K562 (cell line): ENCODE results near the gene TMIGD3. TPM values are rescaled to one million over a fixed set of nuclear protein-coding genes. Genes with fewer than 3 reads are reported as not detected.
A peak's percentile ranks its signal among the peaks of the same experiment; 100 is the strongest.

Experiments used
- ATAC-seq: fragments of 200-7000 bp; cut with Tn5 transposase; 3 replicates; pipeline ENCODE4 v1.9.1; 2020; ENCODE audit warnings: moderate library complexity
- BruUV-seq: library from RNA; stranded (reverse); fragments of 400-500 nt; replicated peaks from 2 replicates; lab custom pipeline; 2021; lab: Mats Ljungman, UMichigan
- CTCF ChIA-PET: fragments of 300-600 bp; formaldehyde crosslinking; extraction: SDS; loops from one replicate; lab custom pipeline; 2021; ENCODE audit warnings: low intra/inter-chr PET ratio; lab: Yijun Ruan, JAX
- POLR2A ChIA-PET: fragments of 300-600, 350-650 bp; sonication (Branson Sonifier 250); formaldehyde crosslinking; extraction: SDS; loops from one replicate; lab custom pipeline; 2021; ENCODE audit warnings: antibody characterized with exemption, inconsistent platforms; lab: Yijun Ruan, JAX
- DNase-seq, 4 experiments: peaks; one replicate each; pipeline versions ENCODE4 v3.0.0 to v3.0.0-alpha.2; 2011 to 2018; ENCODE audit warnings: low spot score in 3 of 4, mixed read lengths in 3 of 4; ENCODE audit errors: extremely low read depth in 1 of 4
- FAIRE-seq: peaks from 2 replicates; lab custom pipeline; 2011; peaks lifted over from hg19 to GRCh38; lab: Jason Lieb, UNC
- H2AFZ ChIP-seq: 2 replicates; pipeline ENCODE4 v1.6.0; 2011; ENCODE audit warnings: low read depth, low read length, control low read depth, inconsistent platforms
- H3K27ac ChIP-seq: fragments of 200-600 bp; 3 replicates; pipeline ENCODE4 v1.8.0; 2011; ENCODE audit warnings: low read depth, mild to moderate bottlenecking, control low read depth, inconsistent platforms, low read length, moderate library complexity, mixed read lengths; ENCODE audit errors: extremely low read depth
- H3K27me3 ChIP-seq, 2 experiments: fragments of 300-600 bp in 1 of 2; 2 replicates in 1 of 2; 3 replicates in 1 of 2; pipeline versions ENCODE4 v1.6.0 to v1.8.0; 2011; ENCODE audit warnings: inconsistent platforms in 2 of 2, low read length in 2 of 2, mild to moderate bottlenecking in 1 of 2, mixed read lengths in 1 of 2, moderate library complexity in 1 of 2; ENCODE audit not compliant: control insufficient read depth in 2 of 2, insufficient read depth in 2 of 2
- H3K36me3 ChIP-seq: fragments of 300-600 bp; 3 replicates; pipeline ENCODE4 v1.8.0; 2011; ENCODE audit warnings: mild to moderate bottlenecking, low read length, inconsistent platforms; ENCODE audit not compliant: control insufficient read depth, insufficient read depth
- H3K4me1 ChIP-seq, 2 experiments: fragments of 200-600 bp in 1 of 2; replicated peaks in 1 of 2; 2 replicates in 1 of 2; 3 replicates in 1 of 2; pipeline versions ENCODE4 v1.5.1 to v1.8.0; 2011; ENCODE audit warnings: inconsistent platforms in 2 of 2, low read length in 2 of 2, mild to moderate bottlenecking in 1 of 2, mixed read lengths in 1 of 2, moderate library complexity in 1 of 2; ENCODE audit not compliant: control insufficient read depth in 2 of 2, insufficient read depth in 2 of 2
- H3K4me2 ChIP-seq: 2 replicates; pipeline ENCODE4 v1.6.1; 2011; ENCODE audit warnings: low read length, control low read depth, inconsistent platforms, mixed read lengths; ENCODE audit not compliant: insufficient read depth
- H3K4me3 ChIP-seq: fragments of 200-600 bp; sonication (generic), shearing (Covaris generic); 2 replicates; pipeline ENCODE4 v1.5.1; 2016; ENCODE audit warnings: control low read depth, inconsistent platforms
- H3K79me2 ChIP-seq: fragments of 200-600 bp; 3 replicates; pipeline ENCODE4 v1.8.0; 2011; ENCODE audit warnings: low read length, inconsistent platforms; ENCODE audit not compliant: control insufficient read depth, insufficient read depth
- H3K9ac ChIP-seq, 2 experiments: 2 replicates each; pipeline versions ENCODE4 v1.6.0 to v1.6.1; 2011; ENCODE audit warnings: low read depth in 2 of 2, low read length in 2 of 2, control low read depth in 1 of 2, inconsistent platforms in 1 of 2, mild to moderate bottlenecking in 1 of 2, mixed read lengths in 1 of 2; ENCODE audit not compliant: insufficient read depth in 1 of 2
- H3K9me1 ChIP-seq: one replicate; pipeline ENCODE4 v1.6.0; 2011; ENCODE audit warnings: inconsistent platforms, mild to moderate bottlenecking, low read length, moderate library complexity; ENCODE audit not compliant: control insufficient read depth, insufficient read depth
- H3K9me3 ChIP-seq: replicated peaks from 2 replicates; pipeline ENCODE4 v1.5.1; 2011; ENCODE audit warnings: low read depth, low read length, inconsistent platforms; ENCODE audit not compliant: control insufficient read depth, insufficient read depth
- H4K20me1 ChIP-seq: replicated peaks from 2 replicates; pipeline ENCODE4 v1.6.1; 2011; ENCODE audit warnings: low read length, inconsistent platforms, mixed read lengths; ENCODE audit not compliant: control insufficient read depth, insufficient read depth
- BCOR ChIP-seq: fragments of 450-650 bp; IDR thresholded peaks from 2 replicates; pipeline ENCODE4 v1.6.1; 2016
- EZH2 ChIP-seq: IDR thresholded peaks from 2 replicates; pipeline ENCODE4 v1.6.1; 2012; ENCODE audit warnings: low read depth, mild to moderate bottlenecking, inconsistent platforms, low read length, borderline replicate concordance
- HDAC2 ChIP-seq: fragments of 450-650 bp; IDR thresholded peaks from 2 replicates; pipeline ENCODE4 v1.6.1; 2016; ENCODE audit warnings: mild to moderate bottlenecking
- HNRNPH1 ChIP-seq: fragments of 200-400 bp; formaldehyde crosslinking; optimal IDR thresholded peaks from 2 replicates; pipeline ENCODE3; 2017; ENCODE audit warnings: low read depth, mild to moderate bottlenecking, low read length, moderate library complexity
- KDM1A ChIP-seq, 2 experiments: fragments of 450-650 bp; IDR thresholded peaks; 2 replicates each; pipeline ENCODE4 v1.6.1; 2016; ENCODE audit warnings: mild to moderate bottlenecking in 2 of 2
- KDM5B ChIP-seq: fragments of 200-600 bp; sonication (generic); IDR thresholded peaks from 2 replicates; pipeline ENCODE4 v1.6.1; 2012; ENCODE audit warnings: low read depth, mild to moderate bottlenecking, moderate library complexity, low read length, control low read depth, inconsistent platforms; ENCODE audit not compliant: insufficient replicate concordance
- NFIC ChIP-seq: fragments of 450-650 bp; IDR thresholded peaks from 2 replicates; pipeline ENCODE4 v1.6.1; 2017; ENCODE audit warnings: mild to moderate bottlenecking, inconsistent platforms
- NFIX ChIP-seq: fragments of 250-450 bp; sonication (Bioruptor Pico); IDR thresholded peaks from 2 replicates; pipeline ENCODE4 v1.4.0; 2020; ENCODE audit warnings: low read depth, mild to moderate bottlenecking, moderate library complexity
- RBM25 ChIP-seq: fragments of 200-400 bp; formaldehyde crosslinking; IDR thresholded peaks from 2 replicates; pipeline ENCODE4 v1.6.1; 2018; ENCODE audit warnings: low read length, low read depth, moderate library complexity; ENCODE audit not compliant: severe bottlenecking
- SMARCA5 ChIP-seq: fragments of 450-650 bp; IDR thresholded peaks from 2 replicates; pipeline ENCODE4 v1.6.1; 2016
- ZBTB2 ChIP-seq: fragments of 450-650 bp; IDR thresholded peaks from 2 replicates; pipeline ENCODE4 v1.6.1; 2016; ENCODE audit warnings: antibody characterized with exemption
- ZFP1 ChIP-seq: fragments of 450-650 bp; formaldehyde crosslinking; IDR thresholded peaks from 2 replicates; pipeline ENCODE4 v1.4.0; 2020; ENCODE audit warnings: mild to moderate bottlenecking, mixed read lengths
- ZNF449 ChIP-seq: fragments of 250-450 bp; sonication (Bioruptor Pico); IDR thresholded peaks from 2 replicates; pipeline ENCODE4 v1.8.0; 2022; ENCODE audit warnings: moderate library complexity, mild to moderate bottlenecking, inconsistent platforms
- WGBS: fragments of 100-300 bp; shearing (Covaris generic); methylation state at CpG from one replicate; pipeline ENCODE4 v1.1.6; 2016; ENCODE audit warnings: low coverage, mixed read lengths; ENCODE audit not compliant: insufficient coverage; ENCODE audit errors: missing lambda C conversion rate; 5-methylcytosine and 5-hydroxymethylcytosine counted together
- in situ Hi-C: fragments of 300-500 bp; cut with MboI; formaldehyde crosslinking; loops from 4 replicates; pipeline ENCODE4 v1.15.0; 2018; ENCODE audit warnings: inconsistent platforms, mixed read lengths
- intact Hi-C: fragments of 100-400 bp; cut with micrococcal nuclease; formaldehyde crosslinking; loops from 2 replicates; pipeline ENCODE4 v1.14.2; 2022
- polyA plus RNA-seq, 8 experiments: library from polyadenylated mRNA; depleted of rRNA in 4 of 8; stranded (reverse) in 5 of 8; unstranded in 3 of 8; fragments of >200 nt; fragmentation: Nextera tagmentation in 2 of 8; fragmentation: Illumina TruSeq in 1 of 8; extraction: Ambion mirVana in 2 of 8; extraction: Trizol in 1 of 8; gene quantifications; 2 replicates each; pipeline versions ENCODE4 v1.2.1 to v1.2.3, GENCODE V29; 2011 to 2014; ENCODE audit warnings: inconsistent platforms in 1 of 8, missing spikeins in 1 of 8
- total RNA-seq, 7 experiments: library from RNA; depleted of rRNA in 6 of 7; stranded (reverse); fragments of >200 nt in 6 of 7; fragmentation: Illumina TruSeq in 2 of 7; extraction: Trizol in 2 of 7; gene quantifications; 2 replicates each; pipeline versions ENCODE4 v1.2.1 to v1.2.3, GENCODE V29; 2011 to 2021; ENCODE audit warnings: low replicate concordance in 1 of 7

Gene TMIGD3
- total and polyA plus RNA-seq, 9 of the 15 experiments (the other 6 are each of a cell fraction or from before 2014, with no cell fraction given) = 0.11 to 0.13 (median 0.11) TPM; not detected in 6

GRCh38 chr1:111517469-111518225, 14.2 kb upstream of the TMIGD3 start:
- in situ Hi-C loops (no loop called here), intact Hi-C loops (no loop called here)
- CTCF ChIA-PET = no interaction called here
- H3K9me1 ChIP-seq = peaks cover 3% of the 10 kb centered on the region
- DNase-seq = no peak
- H3K4me1 ChIP-seq = peaks cover 9 to 25% of the 10 kb centered on the region in 2 experiments
- no peak overlapping the region for H2AFZ ChIP-seq
- H4K20me1 ChIP-seq = no peaks in the 10 kb centered on the region
- no TSS peak for BruUV-seq
- H3K4me3 ChIP-seq = no peak overlapping the region
- no peaks in the 10 kb centered on the region for H3K79me2 ChIP-seq
- no peak overlapping the region for H3K27ac ChIP-seq
- POLR2A ChIA-PET = interaction anchor here (1.2 to 4.7 kb wide), 3 partner anchors 10 to 15 kb away, joined by 3 to 23 read pairs (median 3); partner anchors contain the start of genes ADORA3 and TMIGD3
- H3K36me3 ChIP-seq = no peaks in the 10 kb centered on the region
- ATAC-seq = no peak
- WGBS = 16% methylated on average over 1 of the region's 1 CpG
- peak; percentile 64 for TF ChIP-seq NFIC
- peak; percentile 31; the same call in 1 of the 2 replicates for TF ChIP-seq HDAC2
- TF ChIP-seq NFIX (CRISPR knock-in tag) = peak; percentile 25; the same call in 1 of the 2 replicates
- peak; percentile 66 for TF ChIP-seq BCOR
- peak; percentile 95 for TF ChIP-seq RBM25
- TF ChIP-seq HNRNPH1 = no peak
- no peak for TF ChIP-seq EZH2
- 0 out of 2 replicates have a peak, but pooled peaks have one; percentile 16 for TF ChIP-seq SMARCA5
- no peak for TF ChIP-seq ZNF449 (CRISPR knock-in tag)
- peak in 1 of 2 experiments; percentile 44; a peak in 1 of 4 replicates for TF ChIP-seq KDM1A (IDR thresholded peaks at IDR 0.05)
- TF ChIP-seq ZBTB2 = no peak
- TF ChIP-seq KDM5B = no peak
- TF ChIP-seq ZFP1 (CRISPR knock-in tag) = no peak
- H3K27me3 ChIP-seq = 0 out of 5 replicates have a peak, but pooled peaks cover 2 to 3% of the 10 kb centered on the region in 2 experiments
- H3K9ac ChIP-seq = no peak overlapping the region
- H3K9me3 ChIP-seq = no peaks in the 10 kb centered on the region
- FAIRE-seq = no peak
- H3K4me2 ChIP-seq = no peak overlapping the region
